Measurements from ENCODE around the gene RSU1.
A peak's percentile ranks its signal among the peaks of the same experiment; 100 is the strongest.

The RSU1 gene

GRCh38 chr10:16586358-16587138, 230.7 kb downstream of the RSU1 start:
- FAIRE-seq = no peak
- TF ChIP-seq POLR2A (IDR thresholded peaks at IDR 0.05; ENCODE audit: low read depth, low read length) = no peak
- no peak for DNase-seq (ENCODE audit: insufficient read length, low spot score)

- TF ChIP-seq POLR2A (IDR thresholded peaks at IDR 0.05; ENCODE audit: low read depth, low read length) = no peak
- DNase-seq (ENCODE audit: insufficient read length, low spot score) = no peak
- FAIRE-seq = no peak
Measured at GRCh38 chr10:16585103-16585502, 232.1 kb downstream of the RSU1 start.

GRCh38 chr10:16583382-16583781, 233.8 kb downstream of the RSU1 start:
- TF ChIP-seq POLR2A (IDR thresholded peaks at IDR 0.05; ENCODE audit: low read depth, low read length) = no peak
- DNase-seq (ENCODE audit: insufficient read length, low spot score) (no peak), FAIRE-seq (no peak)

- no peak for TF ChIP-seq POLR2A (IDR thresholded peaks at IDR 0.05; ENCODE audit: low read depth, low read length)
- FAIRE-seq (no peak), DNase-seq (ENCODE audit: insufficient read length, low spot score) (no peak)
Measured at GRCh38 chr10:16581202-16581601, 236.0 kb downstream of the RSU1 start.

GRCh38 chr10:16570731-16571130, 246.5 kb downstream of the RSU1 start:
- FAIRE-seq = no peak
- no peak for DNase-seq (ENCODE audit: insufficient read length, low spot score)

GRCh38 chr10:16566202-16566805, 250.9 kb downstream of the RSU1 start:
- no peak for FAIRE-seq
- no peak for TF ChIP-seq POLR2A (IDR thresholded peaks at IDR 0.05; ENCODE audit: low read depth, low read length)
- no peak for DNase-seq (ENCODE audit: insufficient read length, low spot score)

More at GRCh38 chr10:16570731-16571130, 246.5 kb downstream of the RSU1 start:
- TF ChIP-seq POLR2A (IDR thresholded peaks at IDR 0.05; ENCODE audit: low read depth, low read length) = no peak

GRCh38 chr10:16565604-16566003, 251.6 kb downstream of the RSU1 start:
- no peak for TF ChIP-seq POLR2A (IDR thresholded peaks at IDR 0.05; ENCODE audit: low read depth, low read length)
- no peak for DNase-seq (ENCODE audit: insufficient read length, low spot score)
- no peak for FAIRE-seq

- no peak for FAIRE-seq
- no peak for DNase-seq (ENCODE audit: insufficient read length, low spot score)
- no peak for TF ChIP-seq POLR2A (IDR thresholded peaks at IDR 0.05; ENCODE audit: low read depth, low read length)
Measured at GRCh38 chr10:16562891-16563290, 254.3 kb downstream of the RSU1 start.

GRCh38 chr10:16559236-16559773, 257.9 kb downstream of the RSU1 start:
- no peak for FAIRE-seq
- DNase-seq (ENCODE audit: insufficient read length, low spot score) = no peak
- no peak for TF ChIP-seq POLR2A (IDR thresholded peaks at IDR 0.05; ENCODE audit: low read depth, low read length)

- no peak for TF ChIP-seq POLR2A (IDR thresholded peaks at IDR 0.05; ENCODE audit: low read depth, low read length)
- FAIRE-seq (no peak), DNase-seq (ENCODE audit: insufficient read length, low spot score) (no peak)
Measured at GRCh38 chr10:16547973-16548372, 269.3 kb downstream of the RSU1 start.

GRCh38 chr10:16545116-16545736, 272.0 kb downstream of the RSU1 start:
- no peak for DNase-seq (ENCODE audit: insufficient read length, low spot score)
- no peak for TF ChIP-seq POLR2A (IDR thresholded peaks at IDR 0.05; ENCODE audit: low read depth, low read length)
- FAIRE-seq = peak; percentile 93

- FAIRE-seq (no peak), DNase-seq (ENCODE audit: insufficient read length, low spot score) (no peak)
- TF ChIP-seq POLR2A (IDR thresholded peaks at IDR 0.05; ENCODE audit: low read depth, low read length) = no peak
Measured at GRCh38 chr10:16544591-16544990, 272.6 kb downstream of the RSU1 start.

GRCh38 chr10:16544099-16544498, 273.1 kb downstream of the RSU1 start:
- DNase-seq (ENCODE audit: insufficient read length, low spot score) (no peak), FAIRE-seq (no peak)
- no peak for TF ChIP-seq POLR2A (IDR thresholded peaks at IDR 0.05; ENCODE audit: low read depth, low read length)

Measured in H54 (cell line).